Measurements from ENCODE around the gene ANKRD11.
"Not testable (repeated sequence)": the region's sequence is repeated elsewhere in the genome, so short reads cannot be mapped to it uniquely, and the experiment has no call there.

Gene ANKRD11

GRCh38 chr16:89365044-89365467 is 125.3 kb downstream of the ANKRD11 start:
- H3K27me3 ChIP-seq (ENCODE audit: control insufficient read depth in 1 of 2, insufficient read depth in 2 of 2, low read length in 2 of 2) = no peaks in the 10 kb centered on the region
- no peak overlapping the region for H3K27ac ChIP-seq (ENCODE audit: low read depth, low read length)
- H3K36me3 ChIP-seq (ENCODE audit: insufficient read depth, low read length) = no peaks in the 10 kb centered on the region
- H3K4me3 ChIP-seq (ENCODE audit: low read depth in 1 of 2, low read length in 2 of 2) = no peak overlapping the region
- no peaks in the 10 kb centered on the region for H3K9me3 ChIP-seq (ENCODE audit: low read length)
- H3K9ac ChIP-seq (ENCODE audit: low read length) = no peak overlapping the region
- H3K4me1 ChIP-seq (ENCODE audit: insufficient read depth, low read length) = peaks cover 80% of the 10 kb centered on the region

- Histone ChIP-seq H3K4me3 (ENCODE audit: low read depth in 1 of 2, low read length in 2 of 2) (no peak overlapping the region), H3K4me1 (ENCODE audit: insufficient read depth, low read length) (peaks cover 80% of the 10 kb centered on the region), H3K9ac (ENCODE audit: low read length) (no peak overlapping the region), H3K27ac (ENCODE audit: low read depth, low read length) (no peak overlapping the region), H3K27me3 (ENCODE audit: control insufficient read depth in 1 of 2, insufficient read depth in 2 of 2, low read length in 2 of 2) (no peaks in the 10 kb centered on the region), H3K9me3 (ENCODE audit: low read length) (no peaks in the 10 kb centered on the region), H3K36me3 (ENCODE audit: insufficient read depth, low read length) (no peaks in the 10 kb centered on the region)
Measured at GRCh38 chr16:89364606-89365005, 125.8 kb downstream of the ANKRD11 start.

- H3K27me3 ChIP-seq (ENCODE audit: control insufficient read depth in 1 of 2, insufficient read depth in 2 of 2, low read length in 2 of 2) = no peaks in the 10 kb centered on the region
- H3K4me1 ChIP-seq (ENCODE audit: insufficient read depth, low read length) = peaks cover 80% of the 10 kb centered on the region
- H3K9ac ChIP-seq (ENCODE audit: low read length) = no peak overlapping the region
- H3K27ac ChIP-seq (ENCODE audit: low read depth, low read length) = no peak overlapping the region
- no peaks in the 10 kb centered on the region for H3K36me3 ChIP-seq (ENCODE audit: insufficient read depth, low read length)
- H3K4me3 ChIP-seq (ENCODE audit: low read depth in 1 of 2, low read length in 2 of 2) = no peak overlapping the region
- no peaks in the 10 kb centered on the region for H3K9me3 ChIP-seq (ENCODE audit: low read length)
Measured at GRCh38 chr16:89363621-89364393, 126.6 kb downstream of the ANKRD11 start.

DNA sequence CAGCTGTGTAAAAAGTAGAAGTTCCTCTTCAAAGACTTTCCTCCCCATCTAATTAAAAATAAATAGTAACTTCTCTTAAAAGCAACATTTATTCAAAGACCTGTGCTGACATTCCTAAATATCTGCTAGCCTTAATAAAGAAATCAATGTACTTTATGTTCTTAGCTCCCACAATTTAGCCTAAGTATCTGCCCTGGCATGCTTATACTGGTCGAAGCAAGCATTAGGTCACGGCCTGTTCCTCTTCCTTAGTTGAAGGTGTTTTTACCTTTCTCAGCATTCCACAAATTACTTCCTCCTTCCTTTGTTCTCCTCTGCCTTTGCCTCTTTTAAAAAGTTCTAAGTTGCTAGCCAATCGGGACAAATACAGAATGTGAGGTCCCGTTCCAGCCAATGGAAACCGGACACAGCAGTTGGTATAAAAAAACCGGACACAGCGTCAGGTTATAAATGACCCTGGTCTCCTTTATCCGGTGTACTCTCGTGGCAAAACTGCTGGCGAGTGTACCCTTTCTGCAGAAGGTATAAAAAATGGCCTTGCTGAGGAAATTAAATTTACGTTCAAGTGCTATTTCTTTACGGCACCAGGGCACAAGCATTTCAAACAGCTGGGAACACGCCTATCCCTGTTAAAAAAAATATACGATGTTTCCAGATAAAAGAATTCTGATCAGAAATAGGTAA is 127.7 kb downstream of the ANKRD11 start:
- H3K27ac ChIP-seq (ENCODE audit: low read depth, low read length); H3K4me3 ChIP-seq (ENCODE audit: low read depth in 1 of 2, low read length in 2 of 2); H3K9me3 ChIP-seq (ENCODE audit: low read length); H3K36me3 ChIP-seq (ENCODE audit: insufficient read depth, low read length); H3K9ac ChIP-seq (ENCODE audit: low read length); H3K27me3 ChIP-seq (ENCODE audit: control insufficient read depth in 1 of 2, insufficient read depth in 2 of 2, low read length in 2 of 2): not testable (repeated sequence)
- peaks cover 74% of the 10 kb centered on the region for H3K4me1 ChIP-seq (ENCODE audit: insufficient read depth, low read length)

DNA sequence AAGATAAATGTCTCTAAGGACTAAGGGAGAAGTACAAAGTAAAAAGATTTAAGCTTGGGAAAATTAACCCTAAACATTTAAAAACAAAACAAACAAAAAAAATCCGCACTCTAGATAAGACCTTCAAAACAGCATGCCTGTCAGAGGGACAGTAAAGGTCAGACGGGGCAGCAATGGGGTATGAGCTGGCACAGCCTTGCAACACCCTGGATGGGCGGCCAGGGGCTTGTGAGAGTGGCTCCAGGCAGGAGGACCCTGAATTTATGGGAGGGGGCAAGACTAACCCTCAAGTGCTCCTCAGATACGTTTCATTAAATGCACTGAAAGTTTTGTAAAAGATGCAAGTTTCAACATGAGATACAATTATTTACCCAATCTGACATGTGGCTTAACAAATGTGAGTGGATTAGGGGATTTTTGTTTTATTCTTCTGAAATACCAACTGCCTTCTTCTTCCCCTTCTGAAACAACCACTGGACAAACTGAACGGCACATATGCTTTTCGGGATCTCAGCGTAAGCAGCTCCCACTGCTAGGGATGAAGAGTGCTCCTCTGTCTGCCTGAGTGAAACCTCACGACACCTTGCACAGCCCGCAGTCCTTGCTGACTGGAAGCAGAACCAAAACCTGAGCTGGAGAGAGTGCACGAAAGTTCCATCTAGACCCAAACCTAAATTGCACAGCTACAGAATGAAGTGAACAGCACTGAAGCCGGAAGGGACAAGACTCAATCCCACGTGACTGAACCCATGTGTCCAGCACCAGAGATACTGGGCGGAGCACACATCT is 128.4 kb downstream of the ANKRD11 start:
- no peak overlapping the region for H3K4me3 ChIP-seq (ENCODE audit: low read depth in 1 of 2, low read length in 2 of 2)
- no peak overlapping the region for H3K27ac ChIP-seq (ENCODE audit: low read depth, low read length)
- peaks cover 70% of the 10 kb centered on the region for H3K4me1 ChIP-seq (ENCODE audit: insufficient read depth, low read length)

DNA sequence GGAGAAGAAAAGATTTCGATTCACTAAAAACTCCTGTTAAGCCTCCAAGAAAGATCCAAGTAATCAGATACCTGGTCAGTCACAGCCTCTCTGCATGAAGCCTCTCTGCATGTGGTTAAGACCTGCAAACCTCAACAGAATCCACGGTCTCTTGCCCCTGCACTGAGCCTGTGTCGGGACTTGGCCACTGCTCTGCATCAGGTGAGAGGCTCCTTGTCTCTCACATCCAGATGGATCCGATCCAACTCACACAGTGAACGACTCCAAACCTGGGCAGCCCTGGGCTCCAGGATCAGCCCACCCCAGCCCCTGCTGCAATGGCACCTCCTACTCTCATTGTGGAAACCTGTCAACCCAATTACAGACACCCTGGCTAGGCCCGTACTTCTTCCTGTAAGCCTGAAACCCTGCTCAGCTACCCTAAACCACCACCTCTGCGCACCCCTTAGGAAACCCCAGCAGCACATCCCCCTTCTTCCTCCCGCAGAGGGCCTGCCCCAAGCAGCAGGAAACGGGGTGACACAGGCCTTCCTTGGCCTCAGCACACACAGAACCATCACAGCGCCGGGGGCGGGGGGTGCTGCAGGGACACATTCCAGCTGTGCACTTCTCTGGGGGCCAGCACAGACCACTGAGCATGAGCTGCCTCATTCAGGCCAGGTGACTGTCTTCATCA is 129.5 kb downstream of the ANKRD11 start:
- Histone ChIP-seq H3K4me1 (ENCODE audit: insufficient read depth, low read length) (peaks cover 65% of the 10 kb centered on the region), H3K9ac (ENCODE audit: low read length) (no peak overlapping the region), H3K27me3 (ENCODE audit: control insufficient read depth in 1 of 2, insufficient read depth in 2 of 2, low read length in 2 of 2) (no peaks in the 10 kb centered on the region), H3K36me3 (ENCODE audit: insufficient read depth, low read length) (no peaks in the 10 kb centered on the region), H3K4me3 (ENCODE audit: low read depth in 1 of 2, low read length in 2 of 2) (no peak overlapping the region), H3K27ac (ENCODE audit: low read depth, low read length) (no peak overlapping the region), H3K9me3 (ENCODE audit: low read length) (no peaks in the 10 kb centered on the region)

More for the DNA sequence above, 128.4 kb downstream of the ANKRD11 start:
- Histone ChIP-seq H3K36me3 (ENCODE audit: insufficient read depth, low read length) (no peaks in the 10 kb centered on the region), H3K27me3 (ENCODE audit: control insufficient read depth in 1 of 2, insufficient read depth in 2 of 2, low read length in 2 of 2) (no peaks in the 10 kb centered on the region), H3K9ac (ENCODE audit: low read length) (no peak overlapping the region), H3K9me3 (ENCODE audit: low read length) (no peaks in the 10 kb centered on the region)

DNA sequence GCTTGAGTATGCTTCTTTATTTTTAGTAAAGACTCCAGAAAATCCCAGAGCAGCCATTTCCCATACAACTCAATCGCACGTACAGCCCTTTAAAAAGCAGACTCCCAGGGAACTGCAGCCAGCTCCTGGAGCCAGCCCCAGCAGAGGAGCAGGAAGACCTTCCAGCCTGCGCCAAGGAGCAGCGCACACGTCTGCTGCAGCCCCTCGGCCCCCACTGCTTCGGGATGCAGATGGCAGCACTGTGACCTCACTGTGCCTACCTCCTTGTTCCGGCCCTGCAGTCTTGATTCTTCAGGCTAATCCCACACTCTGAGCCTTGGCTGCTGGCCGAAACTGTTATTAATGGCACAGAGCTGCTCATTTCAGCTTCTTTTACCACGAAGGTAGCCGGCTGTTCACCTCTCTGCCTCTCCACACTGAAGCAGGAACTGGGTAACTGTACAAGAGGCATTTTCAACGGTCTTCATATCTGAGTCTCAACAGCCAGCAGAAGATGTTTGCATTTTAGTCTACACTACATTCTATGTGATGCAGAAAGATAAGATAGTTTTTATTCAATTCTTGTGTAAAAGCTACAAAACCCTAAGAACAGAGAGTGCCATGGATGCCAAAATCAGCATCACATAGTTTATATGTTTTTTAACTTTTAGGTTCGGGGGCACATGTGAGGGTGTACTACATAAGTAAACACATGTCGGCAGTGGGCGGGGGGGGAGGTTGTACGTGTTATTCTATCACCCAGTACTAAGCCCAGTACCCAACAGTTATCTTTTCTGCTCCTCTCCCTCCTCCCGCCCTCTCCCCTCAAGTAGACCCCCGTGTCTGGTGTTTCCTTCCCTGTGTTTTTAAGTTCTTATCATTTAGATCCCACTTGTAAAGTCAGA is 130.9 kb downstream of the ANKRD11 start:
- Histone ChIP-seq H3K9me3 (ENCODE audit: low read length) (no peaks in the 10 kb centered on the region), H3K4me1 (ENCODE audit: insufficient read depth, low read length) (peaks cover 55% of the 10 kb centered on the region), H3K4me3 (ENCODE audit: low read depth in 1 of 2, low read length in 2 of 2) (no peak overlapping the region), H3K27ac (ENCODE audit: low read depth, low read length) (no peak overlapping the region), H3K9ac (ENCODE audit: low read length) (no peak overlapping the region), H3K27me3 (ENCODE audit: control insufficient read depth in 1 of 2, insufficient read depth in 2 of 2, low read length in 2 of 2) (no peaks in the 10 kb centered on the region), H3K36me3 (ENCODE audit: insufficient read depth, low read length) (no peaks in the 10 kb centered on the region)

DNA sequence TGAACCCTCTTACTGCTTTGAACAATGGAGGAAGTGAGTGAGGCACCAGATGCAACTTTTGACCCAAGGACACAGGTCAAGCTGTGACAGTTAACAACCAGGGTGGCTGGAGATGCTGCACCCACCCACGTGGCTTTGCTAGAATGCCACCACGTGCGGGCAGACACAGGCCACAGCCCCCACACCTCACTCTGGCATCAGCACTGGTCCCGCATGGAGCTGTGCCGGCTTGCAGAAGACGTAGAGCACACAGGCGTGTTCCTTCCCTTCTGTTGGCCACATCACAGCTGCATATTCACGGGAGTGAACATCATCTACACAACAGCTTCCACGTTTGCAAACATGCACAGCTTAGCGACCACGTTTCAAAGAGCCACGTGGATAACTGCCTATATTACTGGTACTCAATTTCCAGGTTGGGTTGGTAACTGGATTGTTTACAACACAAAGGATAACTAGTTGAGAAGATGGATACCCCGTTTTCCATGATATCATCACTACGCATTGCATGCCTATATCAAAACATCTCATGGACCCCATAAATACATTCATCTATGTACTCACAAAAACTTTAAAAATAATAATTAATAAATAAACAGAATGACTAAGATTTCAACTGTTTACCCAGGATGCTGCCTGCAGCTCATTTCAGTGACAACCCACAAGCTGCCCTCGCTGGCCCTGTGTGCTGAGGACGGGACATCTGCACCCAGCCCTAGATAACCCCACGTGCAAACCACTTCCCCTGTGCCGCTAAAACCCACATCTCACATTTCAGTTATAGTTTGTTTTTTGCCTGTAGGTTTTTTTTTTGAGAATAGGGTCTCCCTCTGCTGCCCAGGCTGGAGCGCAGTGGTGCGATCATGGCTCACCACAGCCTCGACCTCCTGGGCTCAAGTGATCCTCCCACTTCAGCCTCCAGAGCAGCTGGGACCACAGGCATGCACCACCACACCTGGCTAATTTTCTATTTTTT is 132.0 kb downstream of the ANKRD11 start:
- H3K4me3 ChIP-seq (ENCODE audit: low read depth in 1 of 2, low read length in 2 of 2) = no peak overlapping the region
- H3K27me3 ChIP-seq (ENCODE audit: control insufficient read depth in 1 of 2, insufficient read depth in 2 of 2, low read length in 2 of 2) = no peaks in the 10 kb centered on the region
- no peak overlapping the region for H3K9ac ChIP-seq (ENCODE audit: low read length)
- H3K9me3 ChIP-seq (ENCODE audit: low read length) = no peaks in the 10 kb centered on the region
- H3K36me3 ChIP-seq (ENCODE audit: insufficient read depth, low read length) = no peaks in the 10 kb centered on the region
- peaks cover 47% of the 10 kb centered on the region for H3K4me1 ChIP-seq (ENCODE audit: insufficient read depth, low read length)
- no peak overlapping the region for H3K27ac ChIP-seq (ENCODE audit: low read depth, low read length)

DNA sequence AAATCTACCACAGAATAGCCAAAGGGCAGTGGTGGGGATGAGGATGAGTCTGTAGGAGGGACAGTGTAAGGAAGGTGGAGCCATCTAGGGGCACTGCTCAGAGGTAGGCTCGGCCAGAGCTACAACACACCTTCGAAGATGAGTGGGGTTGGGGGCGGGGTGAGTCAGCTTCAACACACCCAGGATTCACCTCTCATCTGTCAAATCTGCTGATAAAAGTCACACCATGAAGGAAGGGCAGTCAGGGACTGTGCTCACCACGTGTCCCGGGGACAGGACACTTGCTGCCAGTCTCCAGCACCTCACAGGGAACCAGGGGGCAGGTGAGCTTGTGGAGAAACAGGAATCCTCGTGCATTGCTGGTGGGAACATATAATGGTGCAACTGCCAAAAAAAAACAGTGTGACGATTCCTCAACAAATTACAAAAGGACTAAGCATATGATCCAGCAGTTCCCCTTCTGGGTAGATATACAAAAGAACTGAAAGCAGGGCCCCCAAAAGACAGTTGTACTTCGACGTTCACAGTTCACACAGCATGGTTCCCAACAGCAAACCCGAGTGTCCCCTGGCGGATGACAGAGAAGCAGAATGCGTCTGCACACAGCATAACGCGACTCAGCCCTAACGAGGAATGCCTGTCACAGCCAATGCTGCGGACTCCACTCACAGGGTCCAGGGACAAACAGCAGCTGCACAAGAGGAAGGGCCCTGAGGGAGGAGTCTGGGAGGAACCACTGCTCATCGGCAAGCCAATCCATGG is 133.1 kb downstream of the ANKRD11 start:
- H3K4me1 ChIP-seq (ENCODE audit: insufficient read depth, low read length) = peaks cover 52% of the 10 kb centered on the region
- no peaks in the 10 kb centered on the region for H3K27me3 ChIP-seq (ENCODE audit: control insufficient read depth in 1 of 2, insufficient read depth in 2 of 2, low read length in 2 of 2)
- no peak overlapping the region for H3K27ac ChIP-seq (ENCODE audit: low read depth, low read length)
- H3K4me3 ChIP-seq (ENCODE audit: low read depth in 1 of 2, low read length in 2 of 2) = no peak overlapping the region
- H3K9me3 ChIP-seq (ENCODE audit: low read length) = no peaks in the 10 kb centered on the region
- no peaks in the 10 kb centered on the region for H3K36me3 ChIP-seq (ENCODE audit: insufficient read depth, low read length)
- no peak overlapping the region for H3K9ac ChIP-seq (ENCODE audit: low read length)

All from muscle layer of colon (tissue), 2 donors.